DND-41 (cell line): ENCODE data around the gene TMEM164.

Experiments used
- CTCF ChIP-seq: IDR thresholded peaks from 2 replicates; pipeline ENCODE4 v1.5.1; 2012; ENCODE audit warnings: borderline replicate concordance, low read length, moderate library complexity, mild to moderate bottlenecking; ENCODE audit not compliant: poor library complexity, severe bottlenecking; ENCODE audit errors: extremely low read depth
- EZH2 ChIP-seq: IDR thresholded peaks from 3 replicates; pipeline ENCODE4 v1.6.1; 2012; ENCODE audit warnings: borderline replicate concordance, low read depth, mild to moderate bottlenecking, moderate library complexity, low read length, inconsistent platforms; ENCODE audit not compliant: severe bottlenecking

GRCh38 chrX:110086916-110087484 is 84.1 kb downstream of the TMEM164 start:
- no peak for TF ChIP-seq CTCF
- no peak for TF ChIP-seq EZH2
